Calu3 (cell line): ENCODE data around the gene NTS. TPM values are rescaled to one million over a fixed set of nuclear protein-coding genes. Genes with fewer than 3 reads are reported as not detected.

Experiments
- Bru-seq: library from RNA; stranded (reverse); fragments of 400-500 nt; gene quantifications from one replicate; lab custom pipeline; 2021; lab: Mats Ljungman, UMichigan
- BruChase-seq, 2 experiments: library from RNA; stranded (reverse); fragments of 400-500 nt; gene quantifications; one replicate each; lab custom pipeline; 2021; lab: Mats Ljungman, UMichigan
- BruUV-seq: library from RNA; stranded (reverse); fragments of 400-500 nt; replicated peaks from 2 replicates; lab custom pipeline; 2021; lab: Mats Ljungman, UMichigan
- CTCF ChIA-PET: fragments of 300-600 bp; sonication (Branson Sonifier 250); formaldehyde crosslinking; loops from one replicate; lab custom pipeline; 2022; ENCODE audit warnings: antibody characterized with exemption; lab: Charles Lee
- DNase-seq: peaks from one replicate; pipeline ENCODE4 v3.0.0; 2022
- H3K27ac Mint-ChIP-seq: one replicate; pipeline ENCODE4 v1.8.0; 2022; ENCODE audit warnings: mixed read lengths; ENCODE audit not compliant: unreplicated experiment
- H3K27me3 Mint-ChIP-seq: one replicate; pipeline ENCODE4 v1.8.0; 2022; ENCODE audit warnings: mixed read lengths; ENCODE audit not compliant: unreplicated experiment
- H3K36me3 Mint-ChIP-seq: one replicate; pipeline ENCODE4 v1.8.0; 2022; ENCODE audit warnings: mild to moderate bottlenecking, moderate library complexity, mixed read lengths; ENCODE audit not compliant: insufficient read depth, unreplicated experiment
- H3K4me1 Mint-ChIP-seq: one replicate; pipeline ENCODE4 v1.8.0; 2022; ENCODE audit warnings: mild to moderate bottlenecking, low read depth, mixed read lengths; ENCODE audit not compliant: unreplicated experiment
- H3K4me3 Mint-ChIP-seq: one replicate; pipeline ENCODE4 v1.8.0; 2022; ENCODE audit warnings: mild to moderate bottlenecking, low read depth, moderate library complexity, mixed read lengths; ENCODE audit not compliant: unreplicated experiment
- H3K9me3 Mint-ChIP-seq: one replicate; pipeline ENCODE4 v1.8.0; 2022; ENCODE audit warnings: low read depth, mixed read lengths; ENCODE audit not compliant: unreplicated experiment
- CTCF ChIP-seq: fragments of 200-600 bp; IDR thresholded peaks from one replicate; pipeline ENCODE4 v1.8.0; 2022; ENCODE audit warnings: antibody characterized with exemption; ENCODE audit not compliant: unreplicated experiment
- intact Hi-C: fragments of 100-400 bp; cut with micrococcal nuclease; formaldehyde crosslinking; loops from one replicate; pipeline ENCODE4 v1.10.0; 2022; ENCODE audit not compliant: unreplicated experiment
- long read RNA-seq: library from polyadenylated mRNA; stranded (forward); transcript quantifications from one replicate; pipeline ENCODE4 v2.0.0, GENCODE V29; 2022
- total RNA-seq: library from RNA; stranded (reverse); gene quantifications from 2 replicates; pipeline ENCODE4 v1.2.3, GENCODE V29; 2022

NTS gene, protein sequence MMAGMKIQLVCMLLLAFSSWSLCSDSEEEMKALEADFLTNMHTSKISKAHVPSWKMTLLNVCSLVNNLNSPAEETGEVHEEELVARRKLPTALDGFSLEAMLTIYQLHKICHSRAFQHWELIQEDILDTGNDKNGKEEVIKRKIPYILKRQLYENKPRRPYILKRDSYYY
- total RNA-seq: not detected in 2 replicates
- Bru-seq, nascent RNA: not detected
- BruChase-seq, experiment 1, labeled RNA remaining after a 6-hour chase: not detected
- not detected for BruChase-seq, experiment 2, labeled RNA remaining after a 2-hour chase
- long read RNA-seq: 0 reads

DNA sequence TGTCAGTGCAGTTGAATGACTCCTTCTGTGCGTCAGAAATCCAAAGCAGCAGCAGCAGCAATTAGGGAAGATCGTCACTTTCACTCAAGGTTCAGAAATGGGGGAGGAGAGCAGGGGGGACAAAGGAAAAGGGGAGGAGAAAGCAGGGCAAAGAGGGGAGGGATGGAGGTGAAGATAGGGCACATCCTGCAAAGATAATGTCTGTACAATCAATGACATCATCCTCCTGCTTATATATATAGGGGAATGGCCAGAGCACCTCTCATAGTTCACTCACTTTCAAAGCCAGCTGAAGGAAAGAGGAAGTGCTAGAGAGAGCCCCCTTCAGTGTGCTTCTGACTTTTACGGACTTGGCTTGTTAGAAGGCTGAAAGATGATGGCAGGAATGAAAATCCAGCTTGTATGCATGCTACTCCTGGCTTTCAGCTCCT lies at the start of gene NTS:
NTS (plus strand) TSS at position 265 of the 431 bp plus-strand sequence; CDS start at position 374, 109 bp downstream.
- H3K4me1 Mint-ChIP-seq: peaks cover 13% of the 10 kb centered on the region
- intact Hi-C loops: loop anchor here (5.0 kb wide), 2 partner anchors 187 to 447 kb away; no protein-coding TSS in a partner anchor
- no peak within 1 kb of the TSS for H3K27ac Mint-ChIP-seq
- H3K36me3 Mint-ChIP-seq: no peaks in the 10 kb centered on the region
- CTCF ChIA-PET: no interaction called here
- no peak for DNase-seq
- BruUV-seq: no TSS peak
- H3K27me3 Mint-ChIP-seq: no peaks in the 10 kb centered on the region
- no peak within 1 kb of the TSS for H3K4me3 Mint-ChIP-seq
- H3K9me3 Mint-ChIP-seq: no peaks in the 10 kb centered on the region
- TF ChIP-seq CTCF: no peak

DNA sequence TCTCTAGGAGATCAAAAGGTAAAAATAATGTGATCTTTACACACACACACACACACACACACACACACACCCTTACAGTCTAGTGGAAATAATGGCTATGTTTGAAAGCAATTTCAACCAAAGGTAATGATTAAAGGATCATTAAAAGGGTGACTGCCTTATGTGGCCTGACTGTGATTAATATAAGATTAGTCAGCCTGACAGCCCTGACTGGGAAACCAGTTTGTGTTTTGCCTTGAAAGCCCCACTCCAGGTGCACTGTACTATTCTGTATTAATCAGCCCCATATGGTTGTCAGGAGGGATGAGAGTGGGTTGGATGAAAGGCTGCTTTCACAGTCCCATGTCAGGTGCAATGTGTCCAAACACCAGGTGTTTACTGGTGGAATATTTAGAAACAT lies 48.3 kb upstream of the NTS start:
- no peaks in the 10 kb centered on the region for H3K9me3 Mint-ChIP-seq
- BruUV-seq: no TSS peak
- CTCF ChIA-PET: no interaction called here
- H3K36me3 Mint-ChIP-seq: peaks cover 7% of the 10 kb centered on the region
- H3K4me1 Mint-ChIP-seq: peaks cover 77% of the 10 kb centered on the region
- peak; percentile 62 for DNase-seq
- TF ChIP-seq CTCF: no peak
- H3K4me3 Mint-ChIP-seq: no peak overlapping the region
- intact Hi-C loops: no loop called here
- peak overlapping the region; percentile 10 for H3K27ac Mint-ChIP-seq
- no peaks in the 10 kb centered on the region for H3K27me3 Mint-ChIP-seq

- TF ChIP-seq CTCF: no peak
- CTCF ChIA-PET: no interaction called here
- DNase-seq: no peak
- H3K9me3 Mint-ChIP-seq: no peaks in the 10 kb centered on the region
- peaks cover 56% of the 10 kb centered on the region for H3K4me1 Mint-ChIP-seq
- no peaks in the 10 kb centered on the region for H3K27me3 Mint-ChIP-seq
- BruUV-seq: no TSS peak
- no peak overlapping the region for H3K4me3 Mint-ChIP-seq
- intact Hi-C loops: no loop called here
- peaks cover 2% of the 10 kb centered on the region for H3K36me3 Mint-ChIP-seq
- no peak overlapping the region for H3K27ac Mint-ChIP-seq
These were observed 45.5 kb upstream of the NTS start for GRCh38 chr12:85828576-85828975.

DNA sequence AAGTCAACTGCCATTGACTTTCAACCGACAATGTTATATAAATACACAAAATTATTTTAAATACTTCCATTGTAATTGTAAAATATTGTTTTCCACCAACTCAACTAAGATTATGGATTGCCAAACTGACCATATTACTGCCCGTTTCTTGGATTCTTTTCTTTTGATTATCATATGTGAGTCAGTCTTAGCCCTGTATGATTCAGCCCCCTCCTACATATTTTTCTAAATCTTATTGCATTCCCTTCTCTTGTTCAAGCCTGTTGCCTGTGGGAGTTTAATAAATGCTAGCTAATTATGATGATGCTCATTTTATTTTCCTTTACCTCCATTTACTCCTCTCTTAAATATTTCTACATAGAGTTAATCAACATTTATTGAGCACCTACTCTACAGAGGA lies 44.7 kb upstream of the NTS start:
- Mint-ChIP-seq H3K36me3 (peaks cover 5% of the 10 kb centered on the region), H3K27me3 (no peaks in the 10 kb centered on the region), H3K9me3 (no peaks in the 10 kb centered on the region), H3K4me3 (no peak overlapping the region), H3K27ac (no peak overlapping the region), H3K4me1 (peaks cover 48% of the 10 kb centered on the region)
- no peak for TF ChIP-seq CTCF
- CTCF ChIA-PET: no interaction called here
- intact Hi-C loops: no loop called here
- BruUV-seq: no TSS peak
- no peak for DNase-seq
